ENCODE data around the gene CDKN2AIP.
A peak's percentile ranks its signal among the peaks of the same experiment; 100 is the strongest.
"Not testable (repeated sequence)": the region's sequence is repeated elsewhere in the genome, so short reads cannot be mapped to it uniquely, and the experiment has no call there.

CDKN2AIP gene

GRCh38 chr4:183430994-183431347, 13.5 kb upstream of the CDKN2AIP start:
- Histone ChIP-seq H2AFZ (ENCODE audit: low read length) (peak overlapping the region; percentile 14; the same call in 1 of the 2 replicates), H3K9me2 (replicated peaks; ENCODE audit: low read depth, low read length) (no peaks in the 10 kb centered on the region), H4K20me1 (ENCODE audit: insufficient read depth, low read length, poor library complexity, severe bottlenecking) (no peaks in the 10 kb centered on the region), H3K9ac (ENCODE audit: low read depth, low read length, poor library complexity, severe bottlenecking) (no peak overlapping the region), H3K9me3 (ENCODE audit: insufficient read depth, low read depth, low read length) (no peaks in the 10 kb centered on the region), H3K79me2 (ENCODE audit: insufficient read depth, low read length) (no peaks in the 10 kb centered on the region), H3K27me3 (ENCODE audit: insufficient read depth, low read length, poor library complexity, severe bottlenecking) (no peaks in the 10 kb centered on the region), H3K4me1 (ENCODE audit: insufficient read depth, low read length, poor library complexity, severe bottlenecking) (peaks cover 20% of the 10 kb centered on the region), H3K4me3 (ENCODE audit: low read length, poor library complexity, severe bottlenecking) (no peak overlapping the region), H3F3A (ENCODE audit: low read depth) (no peaks in the 10 kb centered on the region), H3K4me2 (ENCODE audit: low read depth, low read length, poor library complexity, severe bottlenecking) (peak overlapping the region; percentile 52), H3K36me3 (ENCODE audit: insufficient read depth, low read length) (no peaks in the 10 kb centered on the region)
- TF ChIP-seq CTCF (conservative IDR thresholded peaks at IDR 0.05; ENCODE audit: low read length): no peak
- no peak for TF ChIP-seq EZH2phosphoT487 (IDR thresholded peaks at IDR 0.05; ENCODE audit: borderline replicate concordance)

GRCh38 chr4:183431614-183432013, 12.8 kb upstream of the CDKN2AIP start:
- Histone ChIP-seq H3K4me1 (ENCODE audit: insufficient read depth, low read length, poor library complexity, severe bottlenecking) (peaks cover 20% of the 10 kb centered on the region), H3K9me2 (replicated peaks; ENCODE audit: low read depth, low read length) (no peaks in the 10 kb centered on the region), H3K4me3 (ENCODE audit: low read length, poor library complexity, severe bottlenecking) (no peak overlapping the region), H3F3A (ENCODE audit: low read depth) (no peaks in the 10 kb centered on the region), H4K20me1 (ENCODE audit: insufficient read depth, low read length, poor library complexity, severe bottlenecking) (no peaks in the 10 kb centered on the region), H3K79me2 (ENCODE audit: insufficient read depth, low read length) (no peaks in the 10 kb centered on the region), H3K4me2 (ENCODE audit: low read depth, low read length, poor library complexity, severe bottlenecking) (no peak overlapping the region), H3K9me3 (ENCODE audit: insufficient read depth, low read depth, low read length) (no peaks in the 10 kb centered on the region), H3K9ac (ENCODE audit: low read depth, low read length, poor library complexity, severe bottlenecking) (no peak overlapping the region), H2AFZ (ENCODE audit: low read length) (no peak overlapping the region), H3K36me3 (ENCODE audit: insufficient read depth, low read length) (no peaks in the 10 kb centered on the region), H3K27me3 (ENCODE audit: insufficient read depth, low read length, poor library complexity, severe bottlenecking) (no peaks in the 10 kb centered on the region)
- no peak for TF ChIP-seq CTCF (conservative IDR thresholded peaks at IDR 0.05; ENCODE audit: low read length)
- TF ChIP-seq EZH2phosphoT487 (IDR thresholded peaks at IDR 0.05; ENCODE audit: borderline replicate concordance): no peak

- not testable (repeated sequence) for H4K20me1 ChIP-seq (ENCODE audit: insufficient read depth, low read length, poor library complexity, severe bottlenecking); H3K27me3 ChIP-seq (ENCODE audit: insufficient read depth, low read length, poor library complexity, severe bottlenecking); H2AFZ ChIP-seq (ENCODE audit: low read length); H3K9me2 ChIP-seq (replicated peaks; ENCODE audit: low read depth, low read length); H3F3A ChIP-seq (ENCODE audit: low read depth); H3K36me3 ChIP-seq (ENCODE audit: insufficient read depth, low read length); H3K4me3 ChIP-seq (ENCODE audit: low read length, poor library complexity, severe bottlenecking); H3K9ac ChIP-seq (ENCODE audit: low read depth, low read length, poor library complexity, severe bottlenecking); H3K79me2 ChIP-seq (ENCODE audit: insufficient read depth, low read length); H3K4me2 ChIP-seq (ENCODE audit: low read depth, low read length, poor library complexity, severe bottlenecking); H3K9me3 ChIP-seq (ENCODE audit: insufficient read depth, low read depth, low read length)
- peaks cover 20% of the 10 kb centered on the region for H3K4me1 ChIP-seq (ENCODE audit: insufficient read depth, low read length, poor library complexity, severe bottlenecking)
Measured at GRCh38 chr4:183433183-183433582, 11.3 kb upstream of the CDKN2AIP start.

GRCh38 chr4:183434264-183434663, 10.2 kb upstream of the CDKN2AIP start:
- TF ChIP-seq CTCF (conservative IDR thresholded peaks at IDR 0.05; ENCODE audit: low read length) (no peak), EZH2phosphoT487 (IDR thresholded peaks at IDR 0.05; ENCODE audit: borderline replicate concordance) (no peak)
- no peaks in the 10 kb centered on the region for H3K36me3 ChIP-seq (ENCODE audit: insufficient read depth, low read length)
- H3K27me3 ChIP-seq (ENCODE audit: insufficient read depth, low read length, poor library complexity, severe bottlenecking): no peaks in the 10 kb centered on the region

More at GRCh38 chr4:183434264-183434663, 10.2 kb upstream of the CDKN2AIP start:
- Histone ChIP-seq H3K4me1 (ENCODE audit: insufficient read depth, low read length, poor library complexity, severe bottlenecking) (peaks cover 20% of the 10 kb centered on the region), H3K4me2 (ENCODE audit: low read depth, low read length, poor library complexity, severe bottlenecking) (peak overlapping the region; percentile 10), H3K4me3 (ENCODE audit: low read length, poor library complexity, severe bottlenecking) (no peak overlapping the region), H3K79me2 (ENCODE audit: insufficient read depth, low read length) (no peaks in the 10 kb centered on the region), H2AFZ (ENCODE audit: low read length) (peak overlapping the region; percentile 39; the same call in 1 of the 2 replicates), H3K9me3 (ENCODE audit: insufficient read depth, low read depth, low read length) (no peaks in the 10 kb centered on the region), H4K20me1 (ENCODE audit: insufficient read depth, low read length, poor library complexity, severe bottlenecking) (no peaks in the 10 kb centered on the region), H3F3A (ENCODE audit: low read depth) (no peaks in the 10 kb centered on the region), H3K9me2 (replicated peaks; ENCODE audit: low read depth, low read length) (no peaks in the 10 kb centered on the region), H3K9ac (ENCODE audit: low read depth, low read length, poor library complexity, severe bottlenecking) (no peak overlapping the region)

All from Loucy (cell line).